NCI-H748 treated with DMSO at 0.1 percent for 48 hours (cell line): ENCODE results near the gene RPL36AL.
A peak's percentile ranks its signal among the peaks of the same experiment; 100 is the strongest.
"Not testable (repeated sequence)": the region's sequence is repeated elsewhere in the genome, so short reads cannot be mapped to it uniquely, and the experiment has no call there.

ENCODE experiments used
- DNase-seq: peaks from one replicate; lab custom pipeline; 2025; lab: John Stamatoyannopoulos, UW

RPL36AL gene

GRCh38 chr14:49620182-49621113 lies at the start of gene RPL36AL, which contains the start of gene MGAT2:
TSS of gene RPL36AL (minus strand) at chr14:49620626. CDS start at chr14:49619104, 1,522 bp downstream.
TSS of gene MGAT2 (plus strand) at chr14:49620799. CDS start at chr14:49621269, 470 bp downstream.
- DNase-seq: peak; percentile 96

GRCh38 chr14:49659526-49660455 lies 39.4 kb upstream of the RPL36AL start:
- DNase-seq: no peak

GRCh38 chr14:49657500-49657899 lies 37.1 kb upstream of the RPL36AL start:
- DNase-seq: not testable (repeated sequence)

- no peak for DNase-seq
Observed at GRCh38 chr14:49654511-49654910, 34.1 kb upstream of the RPL36AL start.

GRCh38 chr14:49653508-49653907 lies 33.1 kb upstream of the RPL36AL start:
- no peak for DNase-seq

- no peak for DNase-seq
Observed at GRCh38 chr14:49642163-49642562, 21.7 kb upstream of the RPL36AL start.

GRCh38 chr14:49641697-49642129 lies 21.3 kb upstream of the RPL36AL start:
- no peak for DNase-seq

GRCh38 chr14:49640540-49641417 lies 20.4 kb upstream of the RPL36AL start:
- DNase-seq: no peak

GRCh38 chr14:49637534-49638078 lies 17.2 kb upstream of the RPL36AL start:
- DNase-seq: no peak

GRCh38 chr14:49636866-49637265 lies 16.4 kb upstream of the RPL36AL start:
- no peak for DNase-seq

GRCh38 chr14:49634547-49635334 lies 14.3 kb upstream of the RPL36AL start, which contains the start of gene DNAAF2:
TSS of gene DNAAF2 (minus strand) at chr14:49635244. CDS start at chr14:49635149, 95 bp downstream.
- DNase-seq: peak; percentile 61

- peak; percentile 86 for DNase-seq
Observed at GRCh38 chr14:49633640-49634546, 13.5 kb upstream of the RPL36AL start.

GRCh38 chr14:49623941-49624839 lies 3.8 kb upstream of the RPL36AL start:
- DNase-seq: no peak

GRCh38 chr14:49623387-49623786 lies 3.0 kb upstream of the RPL36AL start:
- no peak for DNase-seq

- DNase-seq: no peak
Observed at GRCh38 chr14:49622022-49622607, 1.7 kb upstream of the RPL36AL start.

GRCh38 chr14:49621114-49621881 lies 872 bp upstream of the RPL36AL start:
- DNase-seq: no peak

- no peak for DNase-seq
Observed at GRCh38 chr14:49619730-49620129, 696 bp downstream of the RPL36AL start.
